ENCODE data around the gene LPCAT1. TPM values are rescaled to one million over a fixed set of nuclear protein-coding genes. Genes with fewer than 3 reads are reported as not detected.

The LPCAT1 gene
- total RNA-seq, 1 donor from 2014 or later, result 108 TPM

GRCh38 chr5:1519631-1520210, 4.0 kb downstream of the LPCAT1 start:
- H3F3A ChIP-seq (ENCODE audit: low read depth), result peaks cover 10% of the 10 kb centered on the region
- TF ChIP-seq EZH2phosphoT487 (IDR thresholded peaks at IDR 0.05), result no peak
- no peak for TF ChIP-seq CTCF (IDR thresholded peaks at IDR 0.05)
- TF ChIP-seq EZH2 (IDR thresholded peaks at IDR 0.05), result no peak
- no peak overlapping the region for H3K4me2 ChIP-seq
- H3K4me3 ChIP-seq, result no peak overlapping the region
- H3K79me2 ChIP-seq (ENCODE audit: low read depth), result peaks cover 75% of the 10 kb centered on the region
- DNase-seq (ENCODE audit: low spot score), result no peak
- Mint-ChIP-seq H3K9me3 (no peaks in the 10 kb centered on the region), H3K36me3 (peaks cover 14% of the 10 kb centered on the region), H3K27ac (no peak overlapping the region), H3K4me3 (no peak overlapping the region), H3K27me3 (ENCODE audit: insufficient read depth, low read depth) (peaks cover 7% of the 10 kb centered on the region), H3K4me1 (peaks cover 37% of the 10 kb centered on the region)
- H3K36me3 ChIP-seq, result no peaks in the 10 kb centered on the region
- H2AFZ ChIP-seq (replicated peaks), result no peak overlapping the region
- peaks cover 23% of the 10 kb centered on the region for H3K4me1 ChIP-seq
- no peak overlapping the region for H3K27ac ChIP-seq
- H4K20me1 ChIP-seq (ENCODE audit: low read depth), result peaks cover 82% of the 10 kb centered on the region
- H3K9ac ChIP-seq, result no peak overlapping the region
- H3K27me3 ChIP-seq, result peaks cover 11% of the 10 kb centered on the region
- H3K9me3 ChIP-seq (ENCODE audit: low read depth), result no peaks in the 10 kb centered on the region

DNA sequence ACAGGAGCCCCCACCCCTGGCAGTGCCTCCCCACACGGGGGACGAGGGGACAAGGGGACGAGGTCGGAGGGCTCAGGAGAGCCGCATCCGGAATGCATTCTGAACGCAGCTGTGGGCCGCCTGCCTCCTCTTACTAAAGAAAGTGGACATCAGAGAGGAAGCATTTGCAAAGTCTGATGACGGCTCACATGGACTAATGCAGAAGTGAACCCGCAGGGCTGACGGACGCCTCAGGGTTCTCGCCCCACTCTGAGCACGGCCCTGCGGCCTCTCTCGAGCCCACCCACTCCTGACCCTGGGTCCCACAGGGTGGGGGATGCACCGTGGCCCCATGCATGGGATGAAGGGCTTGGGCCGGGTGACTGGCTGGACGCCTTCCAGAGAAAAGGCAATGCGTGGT, 5.9 kb downstream of the LPCAT1 start:
- Histone ChIP-seq H3K4me1 (peaks cover 33% of the 10 kb centered on the region), H3K4me3 (no peak overlapping the region), H4K20me1 (ENCODE audit: low read depth) (peaks cover 97% of the 10 kb centered on the region), H3K4me2 (no peak overlapping the region), H3F3A (ENCODE audit: low read depth) (peaks cover 13% of the 10 kb centered on the region), H3K27ac (no peak overlapping the region), H3K9me3 (ENCODE audit: low read depth) (no peaks in the 10 kb centered on the region), H3K27me3 (peaks cover 6% of the 10 kb centered on the region), H2AFZ (replicated peaks) (no peak overlapping the region), H3K9ac (no peak overlapping the region), H3K36me3 (no peaks in the 10 kb centered on the region), H3K79me2 (ENCODE audit: low read depth) (peaks cover 88% of the 10 kb centered on the region)
- no peak overlapping the region for H3K4me3 Mint-ChIP-seq
- no peak for TF ChIP-seq EZH2phosphoT487 (IDR thresholded peaks at IDR 0.05)
- no peak for TF ChIP-seq EZH2 (IDR thresholded peaks at IDR 0.05)
- TF ChIP-seq CTCF (IDR thresholded peaks at IDR 0.05), result no peak
- H3K27me3 Mint-ChIP-seq (ENCODE audit: insufficient read depth, low read depth), result peaks cover 6% of the 10 kb centered on the region
- peaks cover 44% of the 10 kb centered on the region for H3K4me1 Mint-ChIP-seq
- DNase-seq (ENCODE audit: low spot score), result no peak
- peaks cover 16% of the 10 kb centered on the region for H3K36me3 Mint-ChIP-seq
- H3K9me3 Mint-ChIP-seq, result no peaks in the 10 kb centered on the region
- no peak overlapping the region for H3K27ac Mint-ChIP-seq

GRCh38 chr5:1516615-1517601, 6.9 kb downstream of the LPCAT1 start:
- Mint-ChIP-seq H3K4me3 (no peak overlapping the region), H3K36me3 (peaks cover 16% of the 10 kb centered on the region), H3K9me3 (no peaks in the 10 kb centered on the region), H3K27ac (peak overlapping the region; percentile 69), H3K4me1 (peaks cover 36% of the 10 kb centered on the region), H3K27me3 (ENCODE audit: insufficient read depth, low read depth) (peaks cover 2% of the 10 kb centered on the region)
- Histone ChIP-seq H3K4me2 (no peak overlapping the region), H4K20me1 (ENCODE audit: low read depth) (peaks cover 97% of the 10 kb centered on the region), H3K36me3 (no peaks in the 10 kb centered on the region), H3K9ac (no peak overlapping the region), H3F3A (ENCODE audit: low read depth) (peaks cover 13% of the 10 kb centered on the region), H3K27ac (no peak overlapping the region), H2AFZ (replicated peaks) (no peak overlapping the region), H3K27me3 (no peaks in the 10 kb centered on the region), H3K9me3 (ENCODE audit: low read depth) (no peaks in the 10 kb centered on the region), H3K4me3 (no peak overlapping the region), H3K79me2 (ENCODE audit: low read depth) (peaks cover 88% of the 10 kb centered on the region), H3K4me1 (peaks cover 25% of the 10 kb centered on the region)
- no peak for DNase-seq (ENCODE audit: low spot score)
- TF ChIP-seq CTCF (IDR thresholded peaks at IDR 0.05), result no peak
- TF ChIP-seq EZH2phosphoT487 (IDR thresholded peaks at IDR 0.05), result no peak

Measured in neural progenitor cell (in vitro differentiated cells).